NCI-H2196 treated with DMSO at 0.1 percent for 48 hours (cell line): Measurements from ENCODE around the gene MEST.
"Not testable (repeated sequence)": the region's sequence is repeated elsewhere in the genome, so short reads cannot be mapped to it uniquely, and the experiment has no call there.

Experiments
- DNase-seq: peaks from one replicate; lab custom pipeline; 2025; ENCODE audit not compliant: unreplicated experiment; lab: John Stamatoyannopoulos, UW

MEST gene

GRCh38 chr7:130491841-130492522 lies at the start of gene MEST:
TSS of gene MEST (plus strand) at chr7:130492085. CDS start at chr7:130492314, 229 bp downstream.
- DNase-seq: no peak

- DNase-seq: no peak
Observed at GRCh38 chr7:130442601-130443000, 49.3 kb upstream of the MEST start.

- DNase-seq: no peak
Observed at GRCh38 chr7:130444234-130444633, 47.7 kb upstream of the MEST start.

- DNase-seq: no peak
Observed at GRCh38 chr7:130444751-130445407, 47.0 kb upstream of the MEST start.

- no peak for DNase-seq
Observed at GRCh38 chr7:130446259-130446658, 45.6 kb upstream of the MEST start.

GRCh38 chr7:130451344-130451743 lies 40.5 kb upstream of the MEST start:
- DNase-seq: not testable (repeated sequence)

GRCh38 chr7:130452951-130453350 lies 38.9 kb upstream of the MEST start:
- DNase-seq: no peak

- no peak for DNase-seq
Observed at GRCh38 chr7:130454959-130455358, 36.9 kb upstream of the MEST start.

GRCh38 chr7:130458257-130458656 lies 33.6 kb upstream of the MEST start:
- DNase-seq: no peak

- no peak for DNase-seq
Observed at GRCh38 chr7:130461272-130461671, 30.6 kb upstream of the MEST start.

- DNase-seq: no peak
Observed at GRCh38 chr7:130463553-130464434, 28.1 kb upstream of the MEST start.

GRCh38 chr7:130468612-130469011 lies 23.3 kb upstream of the MEST start:
- DNase-seq: no peak

GRCh38 chr7:130471974-130472373 lies 19.9 kb upstream of the MEST start:
- no peak for DNase-seq

- no peak for DNase-seq
Observed at GRCh38 chr7:130473289-130473688, 18.6 kb upstream of the MEST start.

GRCh38 chr7:130473876-130474275 lies 18.0 kb upstream of the MEST start:
- DNase-seq: no peak

GRCh38 chr7:130475776-130476175 lies 16.1 kb upstream of the MEST start:
- DNase-seq: no peak

- DNase-seq: no peak
Observed at GRCh38 chr7:130476297-130477150, 15.4 kb upstream of the MEST start.

- DNase-seq: no peak
Observed at GRCh38 chr7:130478991-130479390, 12.9 kb upstream of the MEST start.

- DNase-seq: no peak
Observed at GRCh38 chr7:130479716-130480400, 12.0 kb upstream of the MEST start.

GRCh38 chr7:130481898-130482297 lies 10.0 kb upstream of the MEST start:
- DNase-seq: no peak
